A549 (cell line): ENCODE data around the gene MXI1. TPM values are rescaled to one million over a fixed set of nuclear protein-coding genes. Genes with fewer than 3 reads are reported as not detected.

Experiments
- ATAC-seq, 2 experiments: fragments of 200-7000 bp in 1 of 2; fragments of >200 bp in 1 of 2; cut with Nextera tagmentation in 1 of 2; cut with Tn5 transposase in 1 of 2; 3 replicates each; pipeline versions ENCODE4 v1.8.0 to v1.9.1; 2018 to 2020; ENCODE audit warnings: mild to moderate bottlenecking in 1 of 2, moderate library complexity in 1 of 2
- CTCF ChIA-PET: fragments of 300-600 bp; sonication (Branson Sonifier 250); formaldehyde crosslinking; extraction: SDS; loops from one replicate; lab custom pipeline; 2021; ENCODE audit warnings: antibody characterized with exemption, inconsistent platforms; lab: Yijun Ruan, JAX
- POLR2A ChIA-PET: fragments of 350-600 bp; formaldehyde crosslinking; extraction: SDS; loops from one replicate; lab custom pipeline; 2021; ENCODE audit warnings: antibody characterized with exemption, inconsistent platforms; lab: Yijun Ruan, JAX
- DNase-seq, 2 experiments: peaks; one replicate each; pipeline versions ENCODE4 v3.0.0 to v3.0.0-alpha.2; 2011 to 2016; ENCODE audit warnings: low read depth in 1 of 2, low spot score in 1 of 2
- FAIRE-seq: peaks from 2 replicates; lab custom pipeline; 2011; peaks lifted over from hg19 to GRCh38; lab: Jason Lieb, UNC
- H3K27ac ChIP-seq, 2 experiments: fragments of >200 bp; sonication (Bioruptor Twin); formaldehyde crosslinking; 3 replicates each; pipeline ENCODE4 v1.5.1; 2016 to 2017
- H3K4me1 ChIP-seq: fragments of >200 bp; sonication (Bioruptor Twin); formaldehyde crosslinking; 3 replicates; pipeline ENCODE4 v1.6.1; 2016
- H3K4me2 ChIP-seq: fragments of >200 bp; sonication (Bioruptor Twin); formaldehyde crosslinking; 3 replicates; pipeline ENCODE4 v1.6.1; 2016
- H3K4me3 ChIP-seq: fragments of >200 bp; sonication (Bioruptor Twin); formaldehyde crosslinking; 3 replicates; pipeline ENCODE4 v1.5.1; 2016
- H3K9me3 ChIP-seq: fragments of >200 bp; sonication (Bioruptor Twin); formaldehyde crosslinking; 3 replicates; pipeline ENCODE4 v1.6.1; 2016
- CHD4 ChIP-seq: fragments of 200-600 bp; sonication (generic); IDR thresholded peaks from 2 replicates; pipeline ENCODE4 v1.6.1; 2016; ENCODE audit warnings: antibody characterized with exemption, mild to moderate bottlenecking, borderline replicate concordance
- EHMT2 ChIP-seq: fragments of 200-600 bp; sonication (generic); IDR thresholded peaks from 2 replicates; pipeline ENCODE4 v1.6.1; 2016; ENCODE audit warnings: antibody characterized with exemption, low read depth, mild to moderate bottlenecking, moderate library complexity
- ELK1 ChIP-seq: fragments of 150-350 bp; IDR thresholded peaks from 2 replicates; pipeline ENCODE4 v1.6.1; 2014; ENCODE audit warnings: low read depth, mild to moderate bottlenecking, low read length
- EP300 ChIP-seq, 2 experiments: fragments of >200 bp; sonication (Bioruptor Twin); formaldehyde crosslinking; IDR thresholded peaks; 2 replicates in 1 of 2; 3 replicates in 1 of 2; pipeline ENCODE4 v1.6.1; 2016 to 2017
- FOXS1 ChIP-seq: fragments of 250-450 bp; sonication (Bioruptor Pico); IDR thresholded peaks from 2 replicates; pipeline ENCODE4 v1.5.0; 2020; ENCODE audit warnings: mild to moderate bottlenecking, moderate library complexity
- HDAC2 ChIP-seq: fragments of 200-600 bp; sonication (generic); IDR thresholded peaks from 2 replicates; pipeline ENCODE4 v1.6.1; 2016
- HEYL ChIP-seq: fragments of 250-450 bp; sonication (Bioruptor Pico); IDR thresholded peaks from 2 replicates; pipeline ENCODE4 v1.8.0; 2021; ENCODE audit warnings: mild to moderate bottlenecking, moderate library complexity
- HMGXB4 ChIP-seq: fragments of 250-450 bp; sonication (Bioruptor Pico); IDR thresholded peaks from 2 replicates; pipeline ENCODE4 v1.5.0; 2021; ENCODE audit warnings: mild to moderate bottlenecking, moderate library complexity, borderline replicate concordance
- JUN ChIP-seq, 2 experiments: fragments of >200 bp; sonication (Bioruptor Twin); formaldehyde crosslinking; IDR thresholded peaks; 2 replicates in 1 of 2; 3 replicates in 1 of 2; pipeline ENCODE4 v1.6.1; 2016 to 2017
- KDM1A ChIP-seq: fragments of 200-600 bp; sonication (generic); IDR thresholded peaks from 2 replicates; pipeline ENCODE4 v1.6.1; 2016; ENCODE audit warnings: low read depth, mild to moderate bottlenecking
- NFE2L2 ChIP-seq: fragments of 150-350 bp; conservative IDR thresholded peaks from 2 replicates; pipeline ENCODE4 v1.6.1; 2014; ENCODE audit warnings: low read length
- NPAS2 ChIP-seq: fragments of 250-450 bp; sonication (Bioruptor Pico); IDR thresholded peaks from 2 replicates; pipeline ENCODE4 v1.8.0; 2022; ENCODE audit warnings: mild to moderate bottlenecking, moderate library complexity, borderline replicate concordance
- RFX5 ChIP-seq: fragments of 450-650 bp; IDR thresholded peaks from 2 replicates; pipeline ENCODE4 v1.7.1; 2014; ENCODE audit warnings: antibody characterized with exemption, mild to moderate bottlenecking, moderate library complexity
- RNF2 ChIP-seq: fragments of 200-600 bp; sonication (generic); IDR thresholded peaks from 2 replicates; pipeline ENCODE4 v1.6.1; 2016; ENCODE audit warnings: low read depth, mild to moderate bottlenecking, antibody characterized with exemption, moderate library complexity, borderline replicate concordance
- SREBF2 ChIP-seq: fragments of 450-650 bp; IDR thresholded peaks from 2 replicates; pipeline ENCODE4 v1.6.1; 2014; ENCODE audit warnings: mild to moderate bottlenecking, moderate library complexity
- ZSCAN20 ChIP-seq: fragments of 250-450 bp; sonication (Bioruptor Pico); IDR thresholded peaks from 2 replicates; pipeline ENCODE4 v1.8.0; 2022; ENCODE audit warnings: mild to moderate bottlenecking, moderate library complexity
- WGBS: methylation state at CpG from one replicate; pipeline ENCODE4 v1.1.6; 2017; ENCODE audit errors: missing lambda C conversion rate; 5-methylcytosine and 5-hydroxymethylcytosine counted together
- polyA plus RNA-seq, 4 experiments: library from polyadenylated mRNA; depleted of rRNA in 3 of 4; stranded (reverse); fragments of >200 nt; fragmentation: RNase III in 1 of 4; extraction: RNeasy Plus Mini Kit Qiagen cat#74134 plus additional on column Dnase treatment in 1 of 4; gene quantifications; 2 replicates in 3 of 4; 3 replicates in 1 of 4; pipeline ENCODE4 v1.2.3, GENCODE V29; 2011 to 2017
- TF ChIP-seq, protein P1 (sequence below): IDR thresholded peaks from 2 replicates; pipeline ENCODE4 v1.6.1; 2012

The MXI1 gene
- polyA plus RNA-seq, 2 of the 4 experiments (the other 2 are of a cell fraction): 7.1 to 15.7 TPM

GRCh38 chr10:110163841-110164240 is 43.6 kb upstream of the MXI1 start:
- no peak for FAIRE-seq
- no peak overlapping the region for H3K4me3 ChIP-seq
- no peaks in the 10 kb centered on the region for H3K4me1 ChIP-seq
- no peak for TF ChIP-seq CHD4
- no peak for TF ChIP-seq ELK1
- TF ChIP-seq, protein P1, sequence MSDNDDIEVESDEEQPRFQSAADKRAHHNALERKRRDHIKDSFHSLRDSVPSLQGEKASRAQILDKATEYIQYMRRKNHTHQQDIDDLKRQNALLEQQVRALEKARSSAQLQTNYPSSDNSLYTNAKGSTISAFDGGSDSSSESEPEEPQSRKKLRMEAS: no peak
- no peak for TF ChIP-seq HEYL
- no peak for TF ChIP-seq FOXS1 (CRISPR knock-in tag)
- TF ChIP-seq HMGXB4 (CRISPR knock-in tag): no peak
- no peak for TF ChIP-seq RNF2
- no peak for TF ChIP-seq KDM1A
- TF ChIP-seq EHMT2: no peak
- TF ChIP-seq, all 56 proteins: peak for 0
- H3K4me2 ChIP-seq: no peak overlapping the region
- ChIA-PET POLR2A (no interaction called here), CTCF (interaction anchor here (1.1 to 3.2 kb wide), 3 partner anchors 26 to 115 kb away, joined by 3 to 14 read pairs (median 10); no protein-coding TSS in a partner anchor)
- DNase-seq: no peak
- ATAC-seq: no peak
- H3K9me3 ChIP-seq: peaks cover 2% of the 10 kb centered on the region; the same call in 1 of the 3 replicates
- 17% methylated on average over 4 of the region's 4 CpGs for WGBS
- no peak overlapping the region for H3K27ac ChIP-seq

GRCh38 chr10:110165239-110165638 is 42.2 kb upstream of the MXI1 start:
- ChIA-PET POLR2A (no interaction called here), CTCF (interaction anchor here (0.6 to 3.2 kb wide), 4 partner anchors 24 to 703 kb away, joined by 3 to 14 read pairs (median 7); no protein-coding TSS in a partner anchor)
- H3K27ac ChIP-seq: no peak overlapping the region
- TF ChIP-seq CHD4: no peak
- no peak for TF ChIP-seq NPAS2 (CRISPR knock-in tag)
- no peak for TF ChIP-seq SREBF2
- TF ChIP-seq ZSCAN20 (CRISPR knock-in tag): no peak
- TF ChIP-seq RFX5: no peak
- TF ChIP-seq EP300 (IDR thresholded peaks at IDR 0.05): no peak
- no peak for TF ChIP-seq JUN (IDR thresholded peaks at IDR 0.05)
- FAIRE-seq (no peak), ATAC-seq (no peak), DNase-seq (no peak)
- WGBS: 44% methylated on average over 6 of the region's 6 CpGs
- peaks cover 2% of the 10 kb centered on the region; the same call in 1 of the 3 replicates for H3K9me3 ChIP-seq
- no peak overlapping the region for H3K4me3 ChIP-seq
- H3K4me1 ChIP-seq: 0 out of 3 replicates have a peak, but pooled peaks cover under 1% of the 10 kb centered on the region
- no peak overlapping the region for H3K4me2 ChIP-seq

DNA sequence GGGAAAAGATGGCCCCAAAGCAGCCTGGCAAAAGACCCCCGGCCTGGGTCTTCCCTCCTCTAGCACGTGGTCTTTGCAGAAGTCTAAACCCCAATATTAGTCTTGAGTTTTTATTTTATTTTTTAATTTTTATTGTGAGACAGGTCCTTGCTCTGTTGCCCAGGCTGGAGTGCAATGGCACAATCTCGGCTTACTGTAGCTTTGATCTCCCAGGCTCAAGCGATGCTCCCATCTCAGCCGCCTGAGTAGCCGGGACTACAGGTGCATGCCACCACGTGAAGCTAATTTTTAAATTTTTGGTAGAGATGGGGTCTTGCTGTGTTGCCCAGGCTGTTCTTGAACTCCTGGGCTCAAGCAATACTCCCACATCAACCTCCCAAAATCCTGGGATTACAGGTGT is 40.3 kb upstream of the MXI1 start:
- CTCF ChIA-PET: interaction anchor here (0.6 to 1.8 kb wide), 4 partner anchors 30 to 283 kb away, joined by 3 to 5 read pairs (median 4); no protein-coding TSS in a partner anchor

More for the DNA sequence above, 40.3 kb upstream of the MXI1 start:
- WGBS: 64% methylated on average over 7 of the region's 7 CpGs
- FAIRE-seq (no peak), ATAC-seq (no peak), DNase-seq (no peak)
- H3K4me2 ChIP-seq: no peak overlapping the region
- TF ChIP-seq ZSCAN20 (CRISPR knock-in tag) (no peak), NFE2L2 (no peak), HDAC2 (no peak)
- H3K4me3 ChIP-seq: no peak overlapping the region
- H3K4me1 ChIP-seq: peaks cover 10% of the 10 kb centered on the region; the same call in 1 of the 3 replicates
- no peak overlapping the region for H3K27ac ChIP-seq
- POLR2A ChIA-PET: no interaction called here
- no peaks in the 10 kb centered on the region for H3K9me3 ChIP-seq
